ENCODE results near the gene SLC19A1. TPM values are rescaled to one million over a fixed set of nuclear protein-coding genes. Genes with fewer than 3 reads are reported as not detected.

SLC19A1 gene
- total RNA-seq, 2 experiments from 2014 or later: 53.2 to 60.2 TPM

DNA sequence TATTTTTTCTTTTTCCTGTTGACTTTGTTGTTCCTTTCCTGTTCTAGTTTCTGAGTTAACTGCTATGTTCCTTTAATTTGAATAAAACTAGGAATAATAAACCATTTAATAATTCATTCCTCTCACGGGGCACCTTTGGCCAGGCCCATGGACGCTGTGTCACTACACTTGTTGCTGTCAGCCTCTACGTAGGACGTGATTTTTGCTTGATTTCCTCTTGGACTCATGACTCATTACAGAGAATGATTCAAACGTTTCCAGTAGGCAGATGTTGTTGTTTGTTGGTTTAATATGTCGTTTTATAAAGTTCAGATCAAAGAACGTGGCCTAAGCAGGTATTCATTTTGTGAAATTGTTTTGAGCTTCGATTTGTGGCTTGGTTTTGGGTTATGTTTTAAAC is 9.1 kb upstream of the SLC19A1 start:
- Mint-ChIP-seq H3K4me1 (peaks cover 43% of the 10 kb centered on the region), H3K9me3 (ENCODE audit: low read depth) (no peaks in the 10 kb centered on the region), H3K36me3 (no peaks in the 10 kb centered on the region), H3K27me3 (no peaks in the 10 kb centered on the region), H3K4me3 (peak overlapping the region; percentile 64), H3K27ac (peak overlapping the region; percentile 97)
- ATAC-seq (peak; percentile 64), DNase-seq (peak; percentile 67)
- CTCF ChIA-PET: interaction anchor here (2.2 to 3.0 kb wide), 2 partner anchors 41 to 45 kb away, joined by 7 to 16 read pairs; no protein-coding TSS in a partner anchor

DNA sequence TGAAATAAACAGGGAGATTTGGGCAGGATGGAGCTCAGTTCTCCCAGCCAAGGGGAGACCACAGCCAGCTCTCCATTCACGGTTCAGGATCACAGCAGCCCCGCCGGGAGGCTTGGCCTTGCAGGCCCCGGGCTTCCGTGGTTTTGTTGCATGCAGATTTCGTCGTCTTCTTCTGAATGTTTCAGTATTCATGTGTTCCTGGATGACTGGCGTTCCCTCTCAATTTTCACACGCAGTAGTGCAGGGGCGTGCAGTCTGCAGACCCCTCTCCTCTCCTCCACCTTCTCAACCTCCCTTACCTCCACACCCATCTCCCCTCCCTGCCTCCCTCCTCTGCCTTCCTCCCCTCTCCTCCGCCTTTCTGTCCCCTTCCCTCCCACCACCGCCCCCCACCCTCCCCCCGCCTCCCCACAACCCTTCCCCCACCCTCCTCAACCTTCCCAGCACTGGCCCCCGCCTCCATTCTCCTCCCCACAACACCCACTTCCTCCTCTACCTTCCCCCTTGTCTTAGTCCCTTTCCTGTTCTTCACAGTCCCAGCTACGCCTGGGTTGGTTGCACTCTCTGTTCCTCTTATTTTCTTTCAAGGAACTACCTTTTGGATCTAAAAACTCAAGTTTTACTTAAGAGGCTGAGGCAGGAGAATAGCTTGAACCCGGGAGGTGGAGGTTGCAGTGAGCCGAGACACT is 8.4 kb upstream of the SLC19A1 start:
- CTCF ChIA-PET: interaction anchor here (2.2 to 3.0 kb wide), 2 partner anchors 42 to 46 kb away, joined by 7 to 16 read pairs; no protein-coding TSS in a partner anchor

DNA sequence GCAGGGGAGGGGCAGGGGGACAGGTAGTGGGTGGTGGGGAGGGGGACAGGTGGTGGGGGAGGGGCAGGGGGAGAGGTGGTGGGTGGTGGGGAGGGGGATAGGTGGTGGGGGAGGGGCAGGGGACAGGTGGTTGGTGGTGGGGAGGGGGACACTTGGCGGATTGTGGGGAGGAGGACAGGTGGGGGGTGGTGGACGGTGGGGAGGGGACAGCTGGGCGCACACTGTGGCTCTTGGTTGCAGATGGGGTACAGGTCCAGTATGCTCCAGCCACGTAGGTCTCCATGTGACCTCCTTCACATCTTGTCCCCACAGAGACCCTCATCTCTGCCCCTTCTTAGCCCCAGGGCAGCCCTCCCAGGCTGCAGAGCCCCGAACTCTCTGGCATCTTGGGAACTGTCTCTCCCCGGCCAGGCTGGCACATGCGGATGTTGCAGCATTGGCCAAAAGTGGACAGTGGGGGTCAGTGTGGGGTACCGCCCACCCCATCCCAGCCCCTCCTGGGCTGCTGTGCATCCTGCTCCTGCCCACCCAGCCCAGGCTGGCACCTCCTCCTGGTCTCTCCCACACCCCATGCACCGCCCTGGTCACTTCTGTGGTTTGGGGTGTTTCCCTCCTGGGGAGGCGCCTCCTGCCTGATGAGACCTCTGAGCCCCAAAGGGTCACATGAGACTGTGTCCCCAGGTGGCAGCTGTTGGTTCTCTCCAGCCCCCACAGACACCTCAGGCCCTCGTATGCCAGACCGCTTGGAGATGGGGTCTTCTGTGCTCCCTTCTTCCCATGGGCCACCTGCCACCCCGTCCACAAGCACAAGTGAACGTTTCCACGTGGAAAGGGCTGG is 7.6 kb upstream of the SLC19A1 start:
- Mint-ChIP-seq H3K27me3 (no peaks in the 10 kb centered on the region), H3K4me1 (peaks cover 43% of the 10 kb centered on the region), H3K27ac (peak overlapping the region; percentile 97), H3K36me3 (no peaks in the 10 kb centered on the region), H3K9me3 (ENCODE audit: low read depth) (no peaks in the 10 kb centered on the region), H3K4me3 (peak overlapping the region; percentile 64)
- no peak for DNase-seq
- CTCF ChIA-PET: interaction anchor here (2.2 to 3.0 kb wide), 2 partner anchors 43 to 46 kb away, joined by 7 to 16 read pairs; no protein-coding TSS in a partner anchor
- peak; percentile 5 for ATAC-seq

More for the DNA sequence above, 8.4 kb upstream of the SLC19A1 start:
- Mint-ChIP-seq H3K27me3 (no peaks in the 10 kb centered on the region), H3K4me3 (peak overlapping the region; percentile 64), H3K4me1 (peaks cover 43% of the 10 kb centered on the region), H3K27ac (peak overlapping the region; percentile 97), H3K36me3 (no peaks in the 10 kb centered on the region), H3K9me3 (ENCODE audit: low read depth) (no peaks in the 10 kb centered on the region)
- ATAC-seq (peak; percentile 35), DNase-seq (peak; percentile 79)

DNA sequence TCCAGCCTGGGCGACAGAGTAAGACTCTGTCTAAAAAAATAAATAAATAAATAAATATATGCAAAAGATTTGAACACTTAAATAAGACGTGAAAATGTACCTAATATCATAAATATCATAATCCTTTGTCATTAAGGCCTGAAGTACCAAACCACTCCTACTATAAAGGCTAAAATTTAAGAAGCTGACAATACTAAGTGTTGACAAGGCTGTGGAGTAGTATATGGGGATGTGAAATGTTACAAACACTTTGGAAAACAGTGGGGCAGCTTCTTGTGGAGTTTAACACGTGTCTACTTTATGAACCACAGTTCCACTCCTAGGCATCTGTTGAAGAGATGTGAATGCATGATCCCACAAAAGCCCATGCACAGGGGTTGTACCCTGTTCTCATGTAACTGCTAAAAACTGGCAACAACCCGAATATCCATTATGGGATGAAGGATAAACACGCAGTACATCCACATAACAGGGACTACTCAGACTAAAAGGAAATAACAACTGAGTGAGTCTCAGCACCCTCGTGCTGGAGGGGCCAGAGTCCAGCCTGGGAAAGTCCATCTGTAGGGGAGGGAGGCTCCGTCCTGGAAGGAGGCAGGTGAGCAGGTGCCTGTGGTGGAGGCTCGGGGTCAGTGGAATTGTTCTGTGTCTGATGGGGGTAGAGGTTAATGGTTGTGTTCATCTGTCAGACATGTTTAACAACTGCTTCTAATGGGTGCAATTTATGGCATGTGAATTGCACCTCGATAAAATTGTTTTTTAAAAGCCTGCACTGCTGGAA is 6.7 kb upstream of the SLC19A1 start:
- ATAC-seq (no peak), DNase-seq (no peak)
- no peaks in the 10 kb centered on the region for H3K27me3 Mint-ChIP-seq
- H3K27ac Mint-ChIP-seq: peak overlapping the region; percentile 68
- CTCF ChIA-PET: no interaction called here
- no peaks in the 10 kb centered on the region for H3K9me3 Mint-ChIP-seq (ENCODE audit: low read depth)
- H3K4me1 Mint-ChIP-seq: peaks cover 39% of the 10 kb centered on the region
- H3K36me3 Mint-ChIP-seq: no peaks in the 10 kb centered on the region
- no peak overlapping the region for H3K4me3 Mint-ChIP-seq

DNA sequence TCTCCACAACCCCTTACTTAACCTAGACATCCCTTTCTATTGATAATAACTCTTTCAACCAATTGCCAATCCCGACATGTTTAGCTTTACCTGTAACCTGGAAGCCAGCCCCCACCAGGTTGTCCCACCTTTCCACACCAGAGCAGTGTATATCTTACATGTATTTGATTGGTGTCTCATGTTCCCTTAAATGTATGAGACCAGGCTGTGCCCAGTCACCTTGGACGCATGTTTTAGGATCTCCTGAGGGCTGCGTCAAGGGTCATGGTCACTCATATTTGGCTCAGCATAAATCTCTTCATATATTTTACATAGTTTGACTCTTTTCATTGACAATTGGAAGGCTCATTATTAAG is 5.3 kb upstream of the SLC19A1 start:
- no peaks in the 10 kb centered on the region for H3K36me3 Mint-ChIP-seq

DNA sequence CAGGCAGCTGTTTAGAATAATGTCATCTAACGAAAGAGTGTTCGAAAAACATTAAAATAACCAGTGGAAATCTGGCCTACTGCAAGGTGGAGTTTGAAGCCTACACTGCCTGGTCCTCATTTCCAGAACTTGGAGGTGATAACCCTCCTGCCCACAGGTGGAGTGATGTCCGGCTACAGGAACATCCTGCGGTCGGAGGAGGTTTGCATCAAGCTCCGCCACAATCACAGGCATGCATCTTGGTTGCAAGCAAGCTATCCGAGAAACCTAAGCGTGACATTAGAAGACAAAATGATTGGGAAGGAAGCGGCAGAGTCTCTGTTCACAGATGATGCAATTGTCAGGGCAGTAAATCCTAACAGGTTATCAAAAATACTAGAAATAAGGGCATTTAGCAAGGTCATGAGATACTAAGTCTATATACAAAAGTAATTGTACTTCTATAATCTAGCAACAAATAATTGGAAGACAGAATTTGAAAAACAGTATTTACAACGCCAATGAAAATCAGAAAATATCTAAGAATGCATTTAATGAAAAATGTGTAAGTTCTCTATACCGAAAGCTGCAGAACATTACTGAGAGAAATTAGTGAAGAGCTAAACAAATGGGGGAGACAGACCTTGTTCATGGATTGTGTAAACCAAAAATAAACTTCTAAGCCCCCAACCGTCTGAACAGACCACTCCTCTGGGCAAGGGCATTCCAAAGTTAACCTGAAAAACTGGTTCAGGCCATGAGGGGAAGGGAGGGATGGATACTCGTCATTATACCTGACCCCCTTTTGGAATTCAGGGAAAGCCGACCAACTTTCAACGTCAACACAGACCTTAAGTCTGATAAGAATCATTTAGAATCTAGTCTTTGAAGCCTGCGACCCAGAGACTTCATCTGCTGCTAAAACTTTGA is 4.7 kb upstream of the SLC19A1 start:
- Mint-ChIP-seq H3K4me3 (no peak overlapping the region), H3K27me3 (no peaks in the 10 kb centered on the region), H3K4me1 (peaks cover 25% of the 10 kb centered on the region), H3K9me3 (ENCODE audit: low read depth) (no peaks in the 10 kb centered on the region), H3K27ac (no peak overlapping the region), H3K36me3 (no peaks in the 10 kb centered on the region)
- CTCF ChIA-PET: interaction anchor here (0.7 to 2.1 kb wide), 2 partner anchors 9 to 64 kb away, joined by 3 to 7 read pairs; no protein-coding TSS in a partner anchor
- DNase-seq: no peak
- no peak for ATAC-seq

More for the DNA sequence above, 5.3 kb upstream of the SLC19A1 start:
- H3K9me3 Mint-ChIP-seq (ENCODE audit: low read depth): no peaks in the 10 kb centered on the region
- DNase-seq: no peak
- H3K27ac Mint-ChIP-seq: no peak overlapping the region
- H3K4me3 Mint-ChIP-seq: no peak overlapping the region
- CTCF ChIA-PET: interaction anchor here (2.1 kb wide), 1 partner anchor 9 kb away, joined by 7 read pairs; no protein-coding TSS in a partner anchor
- ATAC-seq: no peak
- no peaks in the 10 kb centered on the region for H3K27me3 Mint-ChIP-seq
- peaks cover 30% of the 10 kb centered on the region for H3K4me1 Mint-ChIP-seq

DNA sequence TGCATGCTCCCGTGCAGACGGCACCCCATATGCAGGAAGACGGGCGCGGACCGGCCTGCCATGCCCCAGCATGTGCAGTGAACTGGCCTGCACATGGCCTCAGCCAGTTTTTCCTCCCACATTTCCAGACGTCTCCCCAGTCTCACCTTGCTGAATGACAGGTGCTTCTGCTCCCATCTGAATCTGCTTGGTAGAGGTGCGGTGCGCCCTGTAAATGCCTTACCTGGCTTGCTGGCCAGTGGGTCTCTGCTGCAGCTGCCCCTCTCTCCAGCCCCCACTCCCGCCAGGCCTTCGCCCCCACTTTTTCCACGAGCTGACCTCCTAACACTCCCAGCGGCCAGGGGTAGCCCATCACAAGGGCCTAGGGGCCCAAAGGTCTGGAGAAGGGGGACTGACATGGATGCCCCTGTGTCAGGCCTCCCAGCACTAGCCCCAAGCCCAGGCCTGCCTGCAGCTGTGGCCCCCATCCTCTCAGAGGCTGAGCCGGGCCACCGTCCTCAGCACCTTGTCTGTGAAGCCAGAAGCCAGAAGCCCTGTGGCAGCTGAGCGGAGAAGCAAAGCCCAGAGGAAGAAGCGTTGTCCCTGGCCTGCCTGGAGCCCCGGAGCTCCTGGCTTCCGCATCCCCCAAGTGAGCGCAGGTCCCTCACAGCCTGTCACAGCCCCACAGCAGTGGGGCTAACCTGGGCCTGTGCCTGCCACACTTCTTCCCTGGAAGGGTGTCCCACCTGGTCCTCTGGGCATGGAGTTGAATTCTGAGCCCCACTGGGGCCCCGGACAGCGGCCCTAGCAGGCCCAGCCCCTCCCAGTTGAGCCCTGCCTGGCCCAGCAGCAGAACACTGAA is 3.7 kb upstream of the SLC19A1 start:
- Mint-ChIP-seq H3K27ac (no peak overlapping the region), H3K9me3 (ENCODE audit: low read depth) (no peaks in the 10 kb centered on the region), H3K4me3 (no peak overlapping the region), H3K36me3 (no peaks in the 10 kb centered on the region), H3K4me1 (peaks cover 18% of the 10 kb centered on the region), H3K27me3 (no peaks in the 10 kb centered on the region)
- ATAC-seq: no peak
- CTCF ChIA-PET: interaction anchor here (0.7 to 2.1 kb wide), 2 partner anchors 10 to 63 kb away, joined by 3 to 7 read pairs; no protein-coding TSS in a partner anchor
- no peak for DNase-seq

DNA sequence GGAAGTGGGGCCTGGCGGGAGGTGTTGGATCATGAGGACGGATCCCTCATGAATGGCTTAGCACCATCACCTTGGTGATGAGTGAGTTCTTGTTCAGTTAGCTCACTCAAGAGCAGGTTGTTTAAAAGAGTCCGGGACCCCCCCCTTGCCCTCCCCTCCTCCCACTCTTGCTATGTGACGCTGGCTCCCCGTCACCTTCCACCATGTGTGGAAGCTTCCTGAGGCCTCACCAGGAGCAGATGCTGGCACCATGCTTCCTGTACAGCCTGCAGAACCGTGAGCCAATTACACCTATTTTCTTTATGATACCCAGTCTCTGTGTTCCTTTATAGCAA is 3.0 kb upstream of the SLC19A1 start:
- Mint-ChIP-seq H3K4me1 (peaks cover 18% of the 10 kb centered on the region), H3K4me3 (no peak overlapping the region), H3K27me3 (no peaks in the 10 kb centered on the region), H3K9me3 (ENCODE audit: low read depth) (no peaks in the 10 kb centered on the region), H3K27ac (no peak overlapping the region), H3K36me3 (no peaks in the 10 kb centered on the region)
- no peak for ATAC-seq
- CTCF ChIA-PET: no interaction called here
- DNase-seq: no peak

DNA sequence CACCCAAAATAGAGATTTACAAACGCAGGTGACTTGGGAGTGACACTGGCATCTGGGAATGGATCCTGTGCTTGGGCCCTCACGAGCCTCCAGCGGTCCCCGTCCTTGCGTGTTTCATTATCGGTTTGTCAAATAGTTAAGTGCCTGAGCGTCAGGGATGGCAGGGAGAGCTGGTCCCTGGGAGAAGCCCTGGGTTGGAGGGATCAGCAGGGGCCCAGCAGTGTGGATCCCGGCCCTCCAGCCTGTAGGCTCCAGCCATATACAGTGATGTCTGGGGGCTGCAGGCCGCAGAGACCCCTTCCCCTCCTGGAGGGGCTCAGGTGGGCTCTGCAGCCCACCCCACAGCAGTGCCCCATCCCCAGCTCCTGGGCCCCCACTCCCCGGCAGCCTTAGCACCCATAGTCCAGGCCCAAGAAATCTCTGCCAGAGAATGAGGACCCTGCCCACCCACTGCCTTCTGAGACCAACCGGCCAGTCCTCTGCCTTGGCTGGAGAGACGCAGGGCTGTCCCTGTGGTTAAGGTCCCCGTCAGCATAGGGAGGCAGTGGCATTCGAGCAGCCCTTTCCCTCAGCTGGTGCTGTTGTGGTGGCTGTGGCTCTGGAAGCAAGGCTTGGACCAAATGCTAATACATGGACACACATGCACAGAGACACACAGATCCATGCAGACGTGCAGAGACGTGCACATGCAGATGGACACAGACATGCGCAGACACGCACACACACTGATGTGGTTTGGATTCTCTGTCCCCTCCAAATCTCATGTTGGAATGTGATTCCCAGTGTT is 2.4 kb upstream of the SLC19A1 start:
- CTCF ChIA-PET: interaction anchor here (0.9 kb wide), 1 partner anchor 66 kb away, joined by 4 read pairs; no protein-coding TSS in a partner anchor
- H3K9me3 Mint-ChIP-seq (ENCODE audit: low read depth): no peaks in the 10 kb centered on the region
- no peak overlapping the region for H3K27ac Mint-ChIP-seq
- ATAC-seq (no peak), DNase-seq (peak; percentile 39)
- no peaks in the 10 kb centered on the region for H3K36me3 Mint-ChIP-seq
- peaks cover 16% of the 10 kb centered on the region for H3K4me1 Mint-ChIP-seq
- no peak overlapping the region for H3K4me3 Mint-ChIP-seq
- no peaks in the 10 kb centered on the region for H3K27me3 Mint-ChIP-seq

DNA sequence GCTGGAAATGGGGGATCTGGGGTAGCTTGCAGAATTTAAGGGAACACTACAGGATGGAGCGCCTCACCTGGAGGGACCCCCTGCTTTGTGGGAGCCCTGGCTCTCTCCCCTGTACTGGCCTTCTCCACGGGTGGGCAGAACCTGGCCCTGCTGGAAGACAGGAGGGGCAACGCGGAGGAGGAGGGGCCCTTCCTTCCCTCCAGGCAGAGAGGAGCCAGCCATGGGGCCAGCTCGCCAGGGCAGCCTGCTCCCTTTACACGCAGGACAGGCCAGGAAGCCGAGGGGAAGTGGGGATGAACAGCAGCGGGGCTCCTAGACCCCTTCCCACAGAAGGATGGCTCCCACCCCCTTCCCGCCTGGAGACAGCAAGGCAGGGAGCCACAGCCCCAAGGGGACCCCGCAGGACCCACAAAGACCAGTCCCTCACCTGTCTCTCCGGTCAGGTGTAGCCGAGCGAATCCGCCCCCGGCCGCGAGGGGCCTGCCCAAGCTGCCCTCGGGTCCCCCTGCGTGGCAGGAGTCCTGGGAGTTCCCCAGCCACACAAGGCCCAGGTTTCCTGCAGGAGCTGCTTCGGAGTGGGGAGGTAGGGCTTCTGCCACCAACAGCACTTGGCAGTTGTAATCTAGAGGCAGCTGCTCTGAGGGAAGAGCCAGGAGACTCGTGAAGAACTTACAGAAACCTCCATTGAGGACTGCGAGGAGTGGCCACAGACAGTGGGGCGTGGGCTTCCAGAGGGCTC is 1.6 kb upstream of the SLC19A1 start:
- ATAC-seq (no peak), DNase-seq (peak; percentile 39)
- H3K4me1 Mint-ChIP-seq: peaks cover 11% of the 10 kb centered on the region
- CTCF ChIA-PET: interaction anchor here (0.9 kb wide), 1 partner anchor 65 kb away, joined by 4 read pairs; no protein-coding TSS in a partner anchor
- H3K36me3 Mint-ChIP-seq: no peaks in the 10 kb centered on the region
- peak overlapping the region; percentile 31 for H3K4me3 Mint-ChIP-seq
- H3K9me3 Mint-ChIP-seq (ENCODE audit: low read depth): no peaks in the 10 kb centered on the region
- peak overlapping the region; percentile 44 for H3K27ac Mint-ChIP-seq
- H3K27me3 Mint-ChIP-seq: no peaks in the 10 kb centered on the region

DNA sequence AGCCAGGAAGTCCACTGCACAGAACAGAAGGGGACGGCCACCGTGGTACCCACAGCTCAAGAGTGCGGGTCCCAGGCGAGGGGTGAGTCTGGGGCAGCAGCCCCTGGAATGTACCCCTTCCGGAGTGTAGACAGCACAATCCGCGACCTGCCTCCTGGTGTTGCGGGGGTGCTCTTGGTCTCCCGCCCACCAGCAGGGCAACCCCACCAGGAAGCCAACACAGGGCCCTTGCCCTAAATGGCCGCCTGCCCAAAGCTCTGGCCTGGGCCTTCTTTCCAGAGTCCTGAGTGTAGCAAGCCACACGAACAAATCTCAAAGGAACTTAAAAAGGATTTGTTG is 1.1 kb upstream of the SLC19A1 start:
- DNase-seq: no peak
- CTCF ChIA-PET: no interaction called here
- Mint-ChIP-seq H3K36me3 (no peaks in the 10 kb centered on the region), H3K27ac (peak overlapping the region; percentile 44), H3K9me3 (ENCODE audit: low read depth) (no peaks in the 10 kb centered on the region), H3K27me3 (no peaks in the 10 kb centered on the region), H3K4me3 (peak overlapping the region; percentile 31), H3K4me1 (peaks cover 11% of the 10 kb centered on the region)
- ATAC-seq: no peak
